C4-2B (cell line): Measurements from ENCODE around the gene PLS1.

Experiments used
- ZFX ChIP-seq: fragments of 450-650 bp; IDR thresholded peaks from 2 replicates; pipeline ENCODE4 v1.6.1; 2017
- TF ChIP-seq, protein P1 (sequence below): fragments of 450-650 bp; conservative IDR thresholded peaks from 2 replicates; pipeline ENCODE4 v1.5.1; 2017; ENCODE audit warnings: mild to moderate bottlenecking

- TF ChIP-seq, protein P1, sequence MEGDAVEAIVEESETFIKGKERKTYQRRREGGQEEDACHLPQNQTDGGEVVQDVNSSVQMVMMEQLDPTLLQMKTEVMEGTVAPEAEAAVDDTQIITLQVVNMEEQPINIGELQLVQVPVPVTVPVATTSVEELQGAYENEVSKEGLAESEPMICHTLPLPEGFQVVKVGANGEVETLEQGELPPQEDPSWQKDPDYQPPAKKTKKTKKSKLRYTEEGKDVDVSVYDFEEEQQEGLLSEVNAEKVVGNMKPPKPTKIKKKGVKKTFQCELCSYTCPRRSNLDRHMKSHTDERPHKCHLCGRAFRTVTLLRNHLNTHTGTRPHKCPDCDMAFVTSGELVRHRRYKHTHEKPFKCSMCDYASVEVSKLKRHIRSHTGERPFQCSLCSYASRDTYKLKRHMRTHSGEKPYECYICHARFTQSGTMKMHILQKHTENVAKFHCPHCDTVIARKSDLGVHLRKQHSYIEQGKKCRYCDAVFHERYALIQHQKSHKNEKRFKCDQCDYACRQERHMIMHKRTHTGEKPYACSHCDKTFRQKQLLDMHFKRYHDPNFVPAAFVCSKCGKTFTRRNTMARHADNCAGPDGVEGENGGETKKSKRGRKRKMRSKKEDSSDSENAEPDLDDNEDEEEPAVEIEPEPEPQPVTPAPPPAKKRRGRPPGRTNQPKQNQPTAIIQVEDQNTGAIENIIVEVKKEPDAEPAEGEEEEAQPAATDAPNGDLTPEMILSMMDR: no peak
- TF ChIP-seq ZFX: no peak
Measured at GRCh38 chr3:142660383-142660782, 64.2 kb downstream of the PLS1 start.
